Coronary artery (tissue), 2 donors: ENCODE results near the gene ENTPD1.

ENCODE experiments used
- DNase-seq: peaks from one replicate; pipeline ENCODE4 v3.0.0-alpha.2; 2017; ENCODE audit warnings: low spot score
- H3K27ac ChIP-seq, 2 donors: fragments of 200-600 bp; sonication (generic); one replicate each; pipeline ENCODE4 v1.5.1; 2016 to 2019
- H3K4me3 ChIP-seq: fragments of 200-600 bp; sonication (generic); 2 replicates; pipeline ENCODE4 v1.5.1; 2016; ENCODE audit warnings: mild to moderate bottlenecking, moderate library complexity
- CTCF ChIP-seq: fragments of 200-600 bp; sonication (generic); IDR thresholded peaks from one replicate; pipeline ENCODE4 v1.5.1; 2019; ENCODE audit warnings: antibody characterized with exemption

ENTPD1 gene

DNA sequence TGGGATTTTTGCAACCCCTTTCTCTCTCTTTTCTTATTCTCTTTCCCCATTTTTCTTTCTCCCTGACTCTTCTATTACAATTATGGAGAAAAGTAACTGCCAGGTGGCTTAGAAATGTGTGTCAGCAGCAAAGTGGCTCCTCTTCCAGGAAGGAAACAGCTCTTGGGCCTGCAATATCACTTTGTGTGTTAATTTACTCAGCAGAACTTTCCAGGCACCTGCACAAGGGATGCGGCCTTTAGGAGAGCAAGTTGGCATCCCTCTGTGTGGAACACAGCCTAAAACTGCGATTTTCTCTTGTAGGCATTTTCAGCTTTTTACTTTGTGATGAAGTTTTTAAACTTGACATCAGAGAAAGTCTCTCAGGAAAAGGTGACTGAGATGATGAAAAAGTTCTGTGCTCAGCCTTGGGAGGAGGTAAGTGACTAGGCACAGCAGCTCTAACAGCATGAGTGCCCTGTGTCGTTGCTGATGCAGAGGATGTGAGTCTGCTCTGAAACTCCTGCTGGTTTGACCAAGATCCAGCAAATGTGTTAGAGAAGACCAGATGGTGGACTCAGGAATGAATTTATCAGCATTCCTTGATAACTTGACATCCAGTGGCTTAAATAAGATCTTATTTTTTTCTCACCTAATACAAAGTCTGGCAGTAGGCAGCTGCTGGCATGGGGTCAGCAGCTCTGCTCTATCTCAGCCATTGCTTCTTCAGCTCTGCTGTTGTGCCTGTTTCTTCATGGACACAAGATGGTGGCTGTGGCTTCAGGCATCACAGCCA lies 104.4 kb downstream of the ENTPD1 start:
- no peak for DNase-seq
- H3K4me3 ChIP-seq = no peak overlapping the region
- no peak overlapping the region for H3K27ac ChIP-seq
- no peak for TF ChIP-seq CTCF

- Histone ChIP-seq H3K4me3 (no peak overlapping the region), H3K27ac (no peak overlapping the region)
- TF ChIP-seq CTCF = no peak
- no peak for DNase-seq
Observed at GRCh38 chr10:95861386-95861785, 105.4 kb downstream of the ENTPD1 start.

GRCh38 chr10:95864906-95865813 lies 109.2 kb downstream of the ENTPD1 start:
- TF ChIP-seq CTCF = peak; percentile 38
- DNase-seq = no peak
- Histone ChIP-seq H3K27ac (peak overlapping the region in 1 of 2 donors; percentile 67), H3K4me3 (no peak overlapping the region)

- Histone ChIP-seq H3K4me3 (no peak overlapping the region), H3K27ac (no peak overlapping the region)
- no peak for TF ChIP-seq CTCF
- DNase-seq = no peak
Observed at GRCh38 chr10:95865814-95866466, 110.0 kb downstream of the ENTPD1 start.

DNA sequence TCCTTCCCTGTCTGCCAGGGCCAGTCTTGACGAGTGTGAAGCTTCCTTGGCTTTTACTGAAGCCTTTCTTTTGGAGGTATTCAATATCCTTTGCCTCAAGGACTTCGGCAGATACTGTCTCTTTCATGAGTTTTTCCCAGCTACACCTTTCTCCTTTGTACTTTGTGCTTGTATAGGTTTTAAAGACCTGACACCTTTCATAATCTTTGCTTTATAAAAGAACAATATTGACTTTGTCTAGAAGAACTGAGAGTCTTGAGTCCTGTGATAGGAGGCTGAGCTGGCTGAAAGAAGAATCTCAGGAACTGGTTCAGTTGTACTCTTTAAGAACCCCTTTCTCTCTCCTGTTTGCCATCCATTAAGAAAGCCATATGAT lies 110.5 kb downstream of the ENTPD1 start:
- no peak for DNase-seq
- no peak overlapping the region for H3K4me3 ChIP-seq
- no peak overlapping the region for H3K27ac ChIP-seq
- no peak for TF ChIP-seq CTCF

- Histone ChIP-seq H3K27ac (no peak overlapping the region), H3K4me3 (no peak overlapping the region)
- no peak for DNase-seq
- no peak for TF ChIP-seq CTCF
Observed at GRCh38 chr10:95867866-95868265, 111.9 kb downstream of the ENTPD1 start.
